GM21515 (cell line): ENCODE data around the gene CLDN1.
"Not testable (repeated sequence)": the region's sequence is repeated elsewhere in the genome, so short reads cannot be mapped to it uniquely, and the experiment has no call there.

Experiments used
- ATAC-seq: cut with Tn5 transposase; IDR thresholded peaks from one replicate; pipeline ENCODE4 v1.9.1; 2021; ENCODE audit not compliant: unreplicated experiment

Gene CLDN1

GRCh38 chr3:190294030-190294429 lies 28.2 kb downstream of the CLDN1 start:
- no peak for ATAC-seq

GRCh38 chr3:190293621-190294020 lies 28.6 kb downstream of the CLDN1 start:
- ATAC-seq: no peak

- no peak for ATAC-seq
These were observed 30.2 kb downstream of the CLDN1 start for GRCh38 chr3:190291994-190292584.

GRCh38 chr3:190289989-190290388 lies 32.3 kb downstream of the CLDN1 start:
- no peak for ATAC-seq

GRCh38 chr3:190288836-190289235 lies 33.4 kb downstream of the CLDN1 start:
- ATAC-seq: no peak

GRCh38 chr3:190286014-190286413 lies 36.2 kb downstream of the CLDN1 start:
- no peak for ATAC-seq

GRCh38 chr3:190281308-190282051 lies 40.8 kb downstream of the CLDN1 start:
- no peak for ATAC-seq

GRCh38 chr3:190279690-190280089 lies 42.6 kb downstream of the CLDN1 start:
- no peak for ATAC-seq

- no peak for ATAC-seq
These were observed 49.5 kb downstream of the CLDN1 start for GRCh38 chr3:190272747-190273146.

GRCh38 chr3:190269101-190269500 lies 53.1 kb downstream of the CLDN1 start:
- no peak for ATAC-seq

- ATAC-seq: not testable (repeated sequence)
These were observed 54.8 kb downstream of the CLDN1 start for GRCh38 chr3:190267464-190267863.

GRCh38 chr3:190266913-190267290 lies 55.3 kb downstream of the CLDN1 start:
- no peak for ATAC-seq

GRCh38 chr3:190266265-190266912 lies 55.9 kb downstream of the CLDN1 start:
- ATAC-seq: no peak

- no peak for ATAC-seq
These were observed 56.5 kb downstream of the CLDN1 start for GRCh38 chr3:190265796-190266195.

- no peak for ATAC-seq
These were observed 57.1 kb downstream of the CLDN1 start for GRCh38 chr3:190265126-190265525.

GRCh38 chr3:190261740-190262139 lies 60.5 kb downstream of the CLDN1 start:
- ATAC-seq: no peak

- no peak for ATAC-seq
These were observed 61.2 kb downstream of the CLDN1 start for GRCh38 chr3:190261015-190261414.

GRCh38 chr3:190260301-190260700 lies 61.9 kb downstream of the CLDN1 start:
- ATAC-seq: no peak

GRCh38 chr3:190258634-190259033 lies 63.6 kb downstream of the CLDN1 start:
- ATAC-seq: no peak
